ENCODE data around the gene OAS1. TPM values are rescaled to one million over a fixed set of nuclear protein-coding genes. Genes with fewer than 3 reads are reported as not detected.

OAS1 gene
- total and polyA plus RNA-seq, 2 donors (not counting 3 experiments of a cell fraction or from before 2014, with no cell fraction given) = 5.7 to 6.4 TPM

- no peaks in the 10 kb centered on the region for H3K9me3 ChIP-seq (replicated peaks; ENCODE audit: control insufficient read depth, insufficient read depth, low read length)
- TF ChIP-seq JUN (IDR thresholded peaks at IDR 0.05; ENCODE audit: borderline replicate concordance, insufficient read depth, insufficient read length, low read depth) = no peak
- no peak for TF ChIP-seq FOS (IDR thresholded peaks at IDR 0.05; ENCODE audit: borderline replicate concordance, insufficient read depth, low read length)
- TF ChIP-seq CTCF (IDR thresholded peaks at IDR 0.05; ENCODE audit: extremely low read depth in 1 of 2, insufficient read depth in 1 of 2, low read depth in 1 of 2, low read length in 2 of 2) = no peak
- TF ChIP-seq MYC (IDR thresholded peaks at IDR 0.05; ENCODE audit: low read depth, low read length) = no peak
- TF ChIP-seq POLR2AphosphoS5 (IDR thresholded peaks at IDR 0.05; ENCODE audit: insufficient read depth, low read depth, low read length) = no peak
- no peak overlapping the region for H3K4me2 ChIP-seq (ENCODE audit: insufficient read depth, low read length)
- FAIRE-seq (no peak), DNase-seq (ENCODE audit: low read depth, low spot score) (no peak)
- H3K4me3 ChIP-seq (replicated peaks in 1 of 3; ENCODE audit: insufficient read depth in 1 of 3, low read depth in 1 of 3, low read length in 3 of 3) = no peak overlapping the region
- no peak overlapping the region for H2AFZ ChIP-seq (ENCODE audit: low read depth, low read length)
- no TSS peak for BruUV-seq (replicated peaks)
- H3K79me2 ChIP-seq (ENCODE audit: control insufficient read depth, insufficient read depth, low read length) = no peaks in the 10 kb centered on the region
- dilution Hi-C loops (cut with MboI; ENCODE audit: extremely low pct_ligation_motif_present, low sequenced_read_pairs) (no loop called here), intact Hi-C loops (cut with micrococcal nuclease) (no loop called here)
- H4K20me1 ChIP-seq (replicated peaks; ENCODE audit: control insufficient read depth, extremely low read depth, insufficient read depth, low read length) = no peaks in the 10 kb centered on the region
- ChIA-PET POLR2A (no interaction called here), CTCF (interaction anchor here (3.2 kb wide), 1 partner anchor 25 kb away, joined by 8 read pairs; no protein-coding TSS in a partner anchor)
- no peak overlapping the region for H3K9ac ChIP-seq (replicated peaks; ENCODE audit: extremely low read depth, insufficient read depth, low read length)
- peaks cover 9% of the 10 kb centered on the region for H3K4me1 ChIP-seq (ENCODE audit: control insufficient read depth, extremely low read depth, insufficient read depth, low read length)
- H3K36me3 ChIP-seq (ENCODE audit: control insufficient read depth in 2 of 2, extremely low read depth in 1 of 2, insufficient read depth in 2 of 2, low read length in 2 of 2) = no peaks in the 10 kb centered on the region
- H3K27ac ChIP-seq (ENCODE audit: insufficient read depth, low read depth, low read length) = no peak overlapping the region
- H3K9me1 ChIP-seq (replicated peaks; ENCODE audit: control insufficient read depth, extremely low read depth, insufficient read depth, low read length) = no peaks in the 10 kb centered on the region
- H3K27me3 ChIP-seq (ENCODE audit: control insufficient read depth in 2 of 2, insufficient read depth in 2 of 2, low read length in 2 of 2) = no peaks in the 10 kb centered on the region
Observed at GRCh38 chr12:112967858-112968257, 61.1 kb downstream of the OAS1 start.

Other genes with a start within 250 kb of the OAS1 start
- gene RPH3A, start 115.2 kb upstream of the OAS1 start, total RNA-seq = not detected in 2 replicates
- gene RPH3A, start 115.2 kb upstream of the OAS1 start, polyA plus RNA-seq = not detected in 2 replicates
- gene OAS3, start 31.5 kb downstream of the OAS1 start, total RNA-seq = 15.9 and 19.8 TPM in 2 replicates
- gene OAS3, start 31.5 kb downstream of the OAS1 start, polyA plus RNA-seq = 13.1 and 15.7 TPM in 2 replicates
- gene OAS2, start 71.6 kb downstream of the OAS1 start, total RNA-seq = 2.4 and 3.1 TPM in 2 replicates
- 1.3 and 1.7 TPM in 2 replicates for gene OAS2, start 71.6 kb downstream of the OAS1 start, polyA plus RNA-seq
- gene DTX1, start 149.8 kb downstream of the OAS1 start, total RNA-seq = 0.14 and 0.22 TPM in 2 replicates
- 0.06 and 0.11 TPM in 2 replicates for gene DTX1, start 149.8 kb downstream of the OAS1 start, polyA plus RNA-seq
- gene RASAL1, start 228.8 kb downstream of the OAS1 start, total RNA-seq = not detected in 2 replicates
- not detected in 2 replicates for gene RASAL1, start 228.8 kb downstream of the OAS1 start, polyA plus RNA-seq
- gene CFAP73, start 242.8 kb downstream of the OAS1 start, total RNA-seq = not detected in 2 replicates
- gene CFAP73, start 242.8 kb downstream of the OAS1 start, polyA plus RNA-seq = not detected in 2 replicates

Data from endothelial cell of umbilical vein (primary cell).